ENCODE data around the gene SDF4. TPM values are rescaled to one million over a fixed set of nuclear protein-coding genes. Genes with fewer than 3 reads are reported as not detected.

The SDF4 gene
- 10 to 100 TPM; 85.9 to 95.6 TPM for total RNA-seq
- 77.8 TPM for polyA plus RNA-seq (2013, experiment 1 of 2)
- 71.1 TPM for polyA plus RNA-seq (2013, experiment 2 of 2)
- long read RNA-seq, experiment 1, transcript SDF4-202 (7 exons, 1,956 nt) = major isoform, 21 of 52 reads
- long read RNA-seq, experiment 1, partial matches to known transcripts = 21 of 52 reads
- long read RNA-seq, experiment 1, other reads (novel, unspliced or antisense) = 6 of 52 reads
- long read RNA-seq, experiment 2, transcript SDF4-202 (7 exons, 1,956 nt) = major isoform, 174 of 210 reads
- long read RNA-seq, experiment 2, partial matches to known transcripts = 7 of 210 reads
- long read RNA-seq, experiment 2, other reads (novel, unspliced or antisense) = 23 of 210 reads
- long read RNA-seq, experiment 3, transcript SDF4-202 (7 exons, 1,956 nt) = major isoform, 328 of 363 reads
- long read RNA-seq, experiment 3, partial matches to known transcripts = 11 of 363 reads
- long read RNA-seq, experiment 3, other reads (novel, unspliced or antisense) = 21 of 363 reads
- long read RNA-seq, experiment 4, partial matches to known transcripts = 1 of 1 reads
- long read RNA-seq, experiment 4, other reads (novel, unspliced or antisense) = 0 of 1 reads

DNA sequence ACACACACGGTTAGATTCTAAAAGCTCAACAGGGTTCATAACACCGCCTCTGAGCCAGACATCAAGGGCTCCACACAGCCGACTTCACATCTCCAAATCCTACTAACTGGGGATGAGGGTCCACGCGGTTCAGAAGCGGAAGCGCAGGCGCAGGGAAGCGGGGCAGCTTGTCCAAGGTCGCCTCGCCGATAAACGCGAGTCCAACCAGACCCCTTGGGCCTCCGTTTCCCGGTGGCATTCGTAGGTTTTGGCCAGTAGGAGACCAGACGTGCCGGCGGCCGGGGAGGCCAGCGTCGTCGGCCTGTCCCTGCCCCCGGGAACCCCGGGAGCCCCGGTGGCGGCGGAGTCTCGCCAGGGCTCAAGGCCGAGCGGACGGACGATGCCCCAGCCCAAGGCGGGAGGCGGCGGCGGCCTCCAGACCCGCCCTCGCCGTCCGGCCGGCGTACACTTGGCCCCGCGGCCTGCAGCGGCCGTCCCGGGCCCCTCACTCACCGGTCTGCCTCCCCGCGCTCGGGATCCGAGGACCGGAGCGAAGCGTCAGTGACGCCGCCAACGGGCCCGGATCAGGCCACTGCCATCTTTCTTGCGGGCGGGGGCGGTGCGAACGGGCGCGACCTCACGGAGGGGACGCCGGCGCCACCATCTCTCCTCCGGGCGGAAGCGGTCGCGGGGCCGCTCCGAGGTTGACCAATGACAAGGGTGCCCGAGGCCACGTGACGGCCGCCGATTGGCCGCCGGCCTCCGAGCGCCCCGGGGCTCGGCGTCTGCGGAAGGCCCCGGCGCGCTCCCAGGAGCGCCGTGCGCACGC, at the start of gene SDF4:
SDF4 (minus strand) TSS at position 602 of the 808 bp plus-strand sequence. CDS start 3,229 bp downstream, outside the sequence.
- peak; percentile 98 for DNase-seq
- H3K4me3 Mint-ChIP-seq = peak within 1 kb of the TSS; percentile 87
- TF ChIP-seq, protein P1, sequence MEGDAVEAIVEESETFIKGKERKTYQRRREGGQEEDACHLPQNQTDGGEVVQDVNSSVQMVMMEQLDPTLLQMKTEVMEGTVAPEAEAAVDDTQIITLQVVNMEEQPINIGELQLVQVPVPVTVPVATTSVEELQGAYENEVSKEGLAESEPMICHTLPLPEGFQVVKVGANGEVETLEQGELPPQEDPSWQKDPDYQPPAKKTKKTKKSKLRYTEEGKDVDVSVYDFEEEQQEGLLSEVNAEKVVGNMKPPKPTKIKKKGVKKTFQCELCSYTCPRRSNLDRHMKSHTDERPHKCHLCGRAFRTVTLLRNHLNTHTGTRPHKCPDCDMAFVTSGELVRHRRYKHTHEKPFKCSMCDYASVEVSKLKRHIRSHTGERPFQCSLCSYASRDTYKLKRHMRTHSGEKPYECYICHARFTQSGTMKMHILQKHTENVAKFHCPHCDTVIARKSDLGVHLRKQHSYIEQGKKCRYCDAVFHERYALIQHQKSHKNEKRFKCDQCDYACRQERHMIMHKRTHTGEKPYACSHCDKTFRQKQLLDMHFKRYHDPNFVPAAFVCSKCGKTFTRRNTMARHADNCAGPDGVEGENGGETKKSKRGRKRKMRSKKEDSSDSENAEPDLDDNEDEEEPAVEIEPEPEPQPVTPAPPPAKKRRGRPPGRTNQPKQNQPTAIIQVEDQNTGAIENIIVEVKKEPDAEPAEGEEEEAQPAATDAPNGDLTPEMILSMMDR (conservative IDR thresholded peaks at IDR 0.05) = no peak
- peaks cover 29% of the 10 kb centered on the region for H3K36me3 Mint-ChIP-seq (ENCODE audit: low read depth)
- Histone ChIP-seq H3K4me1 (ENCODE audit: control insufficient read depth, insufficient read depth, low read length) (no peaks in the 10 kb centered on the region), H3K27ac (ENCODE audit: low read depth, low read length) (peak within 1 kb of the TSS; percentile 47), H3K9me3 (ENCODE audit: control insufficient read depth, low read length) (no peaks in the 10 kb centered on the region), H3K36me3 (ENCODE audit: control insufficient read depth, insufficient read depth, low read length) (peaks cover 16% of the 10 kb centered on the region), H3K27me3 (ENCODE audit: control insufficient read depth, insufficient read depth, low read length, poor library complexity, severe bottlenecking) (no peaks in the 10 kb centered on the region), H3K9ac (ENCODE audit: extremely low read depth, low read length, poor library complexity, severe bottlenecking) (peak within 1 kb of the TSS; percentile 79), H3K4me3 (ENCODE audit: low read length) (peak within 1 kb of the TSS; percentile 92)
- WGBS, 2 experiments (ENCODE audit: insufficient coverage in 1 of 2, insufficient read length in 1 of 2) = 0 to 1% methylated on average over 36 to 99 of the region's 99 CpGs
- H3K27me3 Mint-ChIP-seq (ENCODE audit: insufficient read depth) = no peaks in the 10 kb centered on the region
- peaks cover 8% of the 10 kb centered on the region for H3K4me1 Mint-ChIP-seq
- H3K9me3 Mint-ChIP-seq = peaks cover 6% of the 10 kb centered on the region
- peak within 1 kb of the TSS; percentile 86 for H3K27ac Mint-ChIP-seq

GRCh38 chr1:1280782-1281481, 49.1 kb upstream of the SDF4 start:
- no peak for DNase-seq
- no peak overlapping the region for H3K9ac ChIP-seq (ENCODE audit: extremely low read depth, low read length, poor library complexity, severe bottlenecking)
- H3K27ac Mint-ChIP-seq = no peak overlapping the region
- H3K4me1 Mint-ChIP-seq = no peaks in the 10 kb centered on the region
- no peaks in the 10 kb centered on the region for H3K4me1 ChIP-seq (ENCODE audit: control insufficient read depth, insufficient read depth, low read length)
- no peaks in the 10 kb centered on the region for H3K27me3 Mint-ChIP-seq (ENCODE audit: insufficient read depth)
- H3K36me3 Mint-ChIP-seq (ENCODE audit: low read depth) = no peaks in the 10 kb centered on the region
- no peak overlapping the region for H3K27ac ChIP-seq (ENCODE audit: low read depth, low read length)
- H3K9me3 ChIP-seq (ENCODE audit: control insufficient read depth, low read length) = no peaks in the 10 kb centered on the region
- TF ChIP-seq, protein P1 (conservative IDR thresholded peaks at IDR 0.05) = no peak
- no peaks in the 10 kb centered on the region for H3K27me3 ChIP-seq (ENCODE audit: control insufficient read depth, insufficient read depth, low read length, poor library complexity, severe bottlenecking)
- H3K4me3 ChIP-seq (ENCODE audit: low read length) = no peak overlapping the region
- no peaks in the 10 kb centered on the region for H3K9me3 Mint-ChIP-seq
- H3K4me3 Mint-ChIP-seq = no peak overlapping the region
- 88 to 91% methylated on average over 15 to 21 of the region's 21 CpGs for WGBS, 2 experiments (ENCODE audit: insufficient coverage in 1 of 2, insufficient read length in 1 of 2)
- no peaks in the 10 kb centered on the region for H3K36me3 ChIP-seq (ENCODE audit: control insufficient read depth, insufficient read depth, low read length)

DNA sequence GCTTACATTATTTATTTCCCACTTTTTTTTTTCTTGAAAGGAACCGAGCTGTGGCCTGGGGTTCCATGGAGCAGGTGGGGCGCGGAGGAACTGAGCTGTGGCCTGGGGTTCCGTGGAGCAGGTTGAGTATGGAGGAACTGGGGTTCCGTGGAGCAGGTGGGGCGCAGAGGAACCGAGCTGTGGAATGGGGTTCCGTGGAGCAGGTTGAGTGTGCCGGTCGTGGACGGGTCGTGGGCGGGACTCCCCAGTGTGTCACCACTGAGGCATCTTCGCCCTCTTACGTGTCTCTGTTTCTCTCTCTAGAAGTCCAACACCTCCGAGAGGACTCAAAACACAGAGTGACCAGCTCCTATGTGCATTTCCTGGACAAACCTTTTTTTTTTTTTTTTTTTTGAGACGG, 47.2 kb upstream of the SDF4 start:
- H3K36me3 ChIP-seq (ENCODE audit: control insufficient read depth, insufficient read depth, low read length) = no peaks in the 10 kb centered on the region
- no peak for DNase-seq
- peaks cover 2% of the 10 kb centered on the region for H3K4me1 Mint-ChIP-seq
- WGBS, 2 experiments (ENCODE audit: insufficient coverage in 1 of 2, insufficient read length in 1 of 2) = 94 to 97% methylated on average over 8 to 16 of the region's 17 CpGs
- H3K4me1 ChIP-seq (ENCODE audit: control insufficient read depth, insufficient read depth, low read length) = peaks cover 5% of the 10 kb centered on the region
- no peak overlapping the region for H3K9ac ChIP-seq (ENCODE audit: extremely low read depth, low read length, poor library complexity, severe bottlenecking)
- H3K4me3 Mint-ChIP-seq = no peak overlapping the region
- H3K27me3 Mint-ChIP-seq (ENCODE audit: insufficient read depth) = peaks cover 3% of the 10 kb centered on the region
- no peak overlapping the region for H3K27ac Mint-ChIP-seq
- no peaks in the 10 kb centered on the region for H3K9me3 ChIP-seq (ENCODE audit: control insufficient read depth, low read length)
- no peak overlapping the region for H3K27ac ChIP-seq (ENCODE audit: low read depth, low read length)
- no peaks in the 10 kb centered on the region for H3K27me3 ChIP-seq (ENCODE audit: control insufficient read depth, insufficient read depth, low read length, poor library complexity, severe bottlenecking)
- H3K9me3 Mint-ChIP-seq = no peaks in the 10 kb centered on the region
- TF ChIP-seq, protein P1 (conservative IDR thresholded peaks at IDR 0.05) = no peak
- no peak overlapping the region for H3K4me3 ChIP-seq (ENCODE audit: low read length)
- no peaks in the 10 kb centered on the region for H3K36me3 Mint-ChIP-seq (ENCODE audit: low read depth)

Measured in endodermal cell (in vitro differentiated cells).